Cardiac fibroblast (primary cell): ENCODE data around the gene ERCC6L2.

Source experiments
- DNase-seq, 2 donors: peaks; one replicate each; pipeline versions ENCODE4 v3.0.0 to v3.0.0-alpha.2; 2010; ENCODE audit warnings: low read depth in 2 of 2
- H3K4me3 ChIP-seq, 2 donors: replicated peaks in 1 of 2; 1 replicate in 1 of 2; 2 replicates in 1 of 2; pipeline ENCODE4 v1.5.1; 2011; ENCODE audit warnings: low read depth in 2 of 2, low read length in 2 of 2, mild to moderate bottlenecking in 2 of 2, moderate library complexity in 1 of 2
- TF ChIP-seq, protein P1 (sequence below): IDR thresholded peaks from one replicate; pipeline ENCODE4 v1.5.1; 2011; ENCODE audit warnings: low read depth, mild to moderate bottlenecking, low read length, inconsistent platforms

Gene ERCC6L2

GRCh38 chr9:95875305-95876137 lies at the start of gene ERCC6L2:
TSS of gene ERCC6L2 (plus strand) at chr9:95875691. CDS start at chr9:95876039, 348 bp downstream.
- TF ChIP-seq, protein P1, sequence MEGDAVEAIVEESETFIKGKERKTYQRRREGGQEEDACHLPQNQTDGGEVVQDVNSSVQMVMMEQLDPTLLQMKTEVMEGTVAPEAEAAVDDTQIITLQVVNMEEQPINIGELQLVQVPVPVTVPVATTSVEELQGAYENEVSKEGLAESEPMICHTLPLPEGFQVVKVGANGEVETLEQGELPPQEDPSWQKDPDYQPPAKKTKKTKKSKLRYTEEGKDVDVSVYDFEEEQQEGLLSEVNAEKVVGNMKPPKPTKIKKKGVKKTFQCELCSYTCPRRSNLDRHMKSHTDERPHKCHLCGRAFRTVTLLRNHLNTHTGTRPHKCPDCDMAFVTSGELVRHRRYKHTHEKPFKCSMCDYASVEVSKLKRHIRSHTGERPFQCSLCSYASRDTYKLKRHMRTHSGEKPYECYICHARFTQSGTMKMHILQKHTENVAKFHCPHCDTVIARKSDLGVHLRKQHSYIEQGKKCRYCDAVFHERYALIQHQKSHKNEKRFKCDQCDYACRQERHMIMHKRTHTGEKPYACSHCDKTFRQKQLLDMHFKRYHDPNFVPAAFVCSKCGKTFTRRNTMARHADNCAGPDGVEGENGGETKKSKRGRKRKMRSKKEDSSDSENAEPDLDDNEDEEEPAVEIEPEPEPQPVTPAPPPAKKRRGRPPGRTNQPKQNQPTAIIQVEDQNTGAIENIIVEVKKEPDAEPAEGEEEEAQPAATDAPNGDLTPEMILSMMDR = no peak
- peak; percentile 99 for DNase-seq
- no peak within 1 kb of the TSS for H3K4me3 ChIP-seq

DNA sequence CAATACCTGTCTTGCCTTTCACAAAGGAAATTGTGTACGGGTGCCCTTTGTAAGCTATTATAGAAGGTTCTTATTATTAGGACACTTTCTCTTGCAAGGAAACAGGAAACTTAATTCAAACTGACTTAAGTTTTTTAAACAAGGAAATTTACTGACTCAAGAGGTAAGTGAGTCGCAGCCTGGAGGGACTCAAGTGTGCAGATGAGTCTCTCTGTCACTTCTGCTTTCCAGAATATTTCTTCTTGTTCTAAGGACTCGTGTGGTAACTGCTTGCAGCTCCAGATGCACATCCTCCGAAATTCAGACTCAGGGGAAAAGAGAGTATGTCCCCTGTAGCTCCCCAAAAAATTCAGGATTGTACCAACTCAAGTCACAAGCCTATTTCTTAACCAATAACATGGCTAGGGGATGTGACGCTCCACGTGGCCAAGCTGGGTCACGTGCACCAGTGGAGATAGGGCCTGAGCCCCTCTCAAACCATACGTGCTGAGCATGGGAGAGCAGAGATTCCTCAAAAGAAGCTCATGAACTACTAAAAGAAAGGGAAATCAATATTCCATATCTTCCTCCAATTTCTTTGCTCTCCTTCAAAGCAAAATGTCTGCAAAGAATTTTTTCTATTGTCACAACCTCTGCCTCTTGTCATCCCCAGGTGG lies 49.2 kb upstream of the ERCC6L2 start:
- TF ChIP-seq, protein P1 = no peak
- H3K4me3 ChIP-seq = no peak overlapping the region
- DNase-seq = peak in 1 of 2 donors; percentile 7

- DNase-seq = no peak
- no peak overlapping the region for H3K4me3 ChIP-seq
- TF ChIP-seq, protein P1 = no peak
These were observed 44.7 kb upstream of the ERCC6L2 start for GRCh38 chr9:95830768-95831167.

DNA sequence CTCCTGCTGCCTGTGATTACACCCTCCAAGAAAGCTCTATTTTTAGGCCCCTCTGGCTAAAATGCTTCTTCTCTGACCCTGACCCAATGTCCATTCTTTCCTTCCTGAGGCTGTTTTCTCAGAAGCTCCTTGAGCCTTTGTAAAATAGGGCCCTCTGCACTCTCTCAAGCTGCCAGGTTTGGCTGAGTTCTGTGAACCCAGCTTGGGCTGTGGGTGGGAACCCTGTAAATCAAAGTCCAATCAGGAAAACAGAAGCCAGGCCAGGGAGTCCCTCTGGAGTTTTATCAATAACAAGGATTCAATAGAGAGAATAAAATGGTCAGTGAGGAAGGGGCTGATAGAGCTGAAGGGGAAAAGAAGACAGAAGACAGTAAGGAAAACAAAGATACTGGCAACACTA lies 43.7 kb upstream of the ERCC6L2 start:
- H3K4me3 ChIP-seq = no peak overlapping the region
- TF ChIP-seq, protein P1 = no peak
- no peak for DNase-seq

GRCh38 chr9:95833546-95834178 lies 41.8 kb upstream of the ERCC6L2 start:
- no peak overlapping the region for H3K4me3 ChIP-seq
- TF ChIP-seq, protein P1 = no peak
- no peak for DNase-seq

DNA sequence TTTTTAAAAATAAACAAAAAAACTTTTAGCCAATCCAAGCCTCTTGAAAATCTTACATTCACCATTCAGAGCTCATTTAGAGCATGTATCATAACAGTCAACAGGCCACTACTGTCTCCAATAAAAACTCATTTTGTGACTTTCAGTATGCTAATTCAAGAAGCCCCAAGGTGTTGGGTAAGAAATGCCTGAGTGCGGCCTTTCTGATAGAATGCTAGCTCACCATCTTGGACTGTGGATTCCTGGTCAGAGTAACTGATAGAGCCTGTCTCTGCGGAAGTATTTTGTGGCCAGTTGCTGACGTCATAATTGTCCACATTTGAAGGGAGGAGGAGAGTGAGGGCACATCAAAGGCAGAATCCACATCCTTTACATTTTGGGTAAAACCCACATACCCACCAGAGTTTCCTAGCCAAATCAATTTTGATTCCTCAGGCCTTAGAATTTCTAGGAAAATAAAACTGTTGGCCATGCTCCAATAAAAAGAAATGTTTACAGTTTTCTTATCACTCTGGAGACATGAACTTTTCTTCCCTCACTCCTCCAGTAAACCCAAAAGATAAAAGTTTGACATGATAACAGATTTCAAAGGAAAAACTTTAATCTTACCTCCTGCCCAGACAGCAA lies 41.1 kb upstream of the ERCC6L2 start:
- TF ChIP-seq, protein P1 = no peak
- peak; percentile 48 to 59 for DNase-seq
- H3K4me3 ChIP-seq = no peak overlapping the region
